AG09319 (cell line): ENCODE results near the gene SYS1.
A peak's percentile ranks its signal among the peaks of the same experiment; 100 is the strongest.

Experiments
- DNase-seq: peaks from one replicate; pipeline ENCODE4 v3.0.0-alpha.2; 2010; ENCODE audit warnings: low read depth; ENCODE audit errors: extremely low read depth
- TF ChIP-seq, protein P1 (sequence below): IDR thresholded peaks from 2 replicates; pipeline ENCODE4 v1.5.1; 2011; ENCODE audit warnings: low read depth, mild to moderate bottlenecking, inconsistent platforms, low read length, moderate library complexity

Gene SYS1

DNA sequence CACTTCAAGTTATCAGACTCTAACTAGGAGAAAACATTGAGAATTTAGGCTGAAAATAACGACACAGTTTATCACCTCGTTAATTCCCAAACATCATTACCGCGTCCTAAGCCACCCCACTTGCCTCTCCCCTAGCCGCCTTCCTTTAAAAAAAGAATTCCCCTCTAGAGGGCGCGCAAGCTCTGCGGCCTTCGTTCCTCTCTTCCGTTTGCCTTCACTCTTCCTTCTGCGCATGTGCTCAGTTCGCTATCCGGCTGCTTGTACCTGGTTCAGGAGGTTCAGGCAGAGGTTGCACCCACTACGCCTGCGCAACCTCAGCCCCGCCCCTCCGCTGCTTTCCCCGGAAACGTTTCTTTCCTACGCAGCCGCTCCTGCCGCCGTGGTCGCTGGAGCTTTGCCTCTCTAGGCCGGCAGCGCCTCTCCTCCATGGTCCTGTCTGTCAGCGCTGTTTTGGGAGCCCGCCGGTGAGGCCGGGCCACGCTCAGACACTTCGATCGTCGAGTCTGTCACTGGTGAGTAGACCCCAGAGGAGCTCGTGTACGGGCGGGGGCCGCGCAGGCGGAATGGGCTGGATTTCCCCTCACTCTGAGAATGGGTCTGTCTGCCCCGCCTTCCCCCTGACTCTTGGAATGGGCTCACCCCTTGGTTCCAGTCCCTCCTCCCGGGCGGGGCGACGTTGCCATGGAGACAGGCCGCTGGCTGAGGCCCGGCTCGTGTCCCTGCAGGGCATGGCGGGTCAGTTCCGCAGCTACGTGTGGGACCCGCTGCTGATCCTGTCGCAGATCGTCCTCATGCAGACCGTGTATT, at the start of gene SYS1:
SYS1 (plus strand) TSS at position 353 of the 807 bp plus-strand sequence; CDS start at position 729, 376 bp downstream.
- TF ChIP-seq, protein P1, sequence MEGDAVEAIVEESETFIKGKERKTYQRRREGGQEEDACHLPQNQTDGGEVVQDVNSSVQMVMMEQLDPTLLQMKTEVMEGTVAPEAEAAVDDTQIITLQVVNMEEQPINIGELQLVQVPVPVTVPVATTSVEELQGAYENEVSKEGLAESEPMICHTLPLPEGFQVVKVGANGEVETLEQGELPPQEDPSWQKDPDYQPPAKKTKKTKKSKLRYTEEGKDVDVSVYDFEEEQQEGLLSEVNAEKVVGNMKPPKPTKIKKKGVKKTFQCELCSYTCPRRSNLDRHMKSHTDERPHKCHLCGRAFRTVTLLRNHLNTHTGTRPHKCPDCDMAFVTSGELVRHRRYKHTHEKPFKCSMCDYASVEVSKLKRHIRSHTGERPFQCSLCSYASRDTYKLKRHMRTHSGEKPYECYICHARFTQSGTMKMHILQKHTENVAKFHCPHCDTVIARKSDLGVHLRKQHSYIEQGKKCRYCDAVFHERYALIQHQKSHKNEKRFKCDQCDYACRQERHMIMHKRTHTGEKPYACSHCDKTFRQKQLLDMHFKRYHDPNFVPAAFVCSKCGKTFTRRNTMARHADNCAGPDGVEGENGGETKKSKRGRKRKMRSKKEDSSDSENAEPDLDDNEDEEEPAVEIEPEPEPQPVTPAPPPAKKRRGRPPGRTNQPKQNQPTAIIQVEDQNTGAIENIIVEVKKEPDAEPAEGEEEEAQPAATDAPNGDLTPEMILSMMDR = peak; percentile 83
- DNase-seq = peak; percentile 97

DNA sequence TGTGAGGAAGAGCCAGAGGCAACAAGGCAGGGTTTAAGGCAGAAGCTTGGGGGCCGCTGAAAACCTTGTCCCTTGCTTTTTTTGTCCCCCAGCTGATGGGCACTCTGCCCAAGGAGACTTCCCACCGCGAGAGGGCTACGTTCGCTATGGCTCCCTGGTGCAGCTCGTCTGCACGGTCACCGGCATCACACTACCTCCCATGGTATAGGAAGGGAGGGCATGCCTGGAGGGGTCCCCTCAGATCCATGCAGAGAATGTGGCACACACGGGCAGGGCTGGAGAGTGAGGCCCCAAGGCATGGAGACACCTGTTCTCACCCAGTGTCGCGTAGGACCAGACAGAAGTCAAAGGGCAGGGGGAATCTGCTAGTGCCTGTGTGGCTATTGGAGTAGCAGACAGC, 49.0 kb upstream of the SYS1 start:
- no peak for DNase-seq
- TF ChIP-seq, protein P1 = no peak

DNA sequence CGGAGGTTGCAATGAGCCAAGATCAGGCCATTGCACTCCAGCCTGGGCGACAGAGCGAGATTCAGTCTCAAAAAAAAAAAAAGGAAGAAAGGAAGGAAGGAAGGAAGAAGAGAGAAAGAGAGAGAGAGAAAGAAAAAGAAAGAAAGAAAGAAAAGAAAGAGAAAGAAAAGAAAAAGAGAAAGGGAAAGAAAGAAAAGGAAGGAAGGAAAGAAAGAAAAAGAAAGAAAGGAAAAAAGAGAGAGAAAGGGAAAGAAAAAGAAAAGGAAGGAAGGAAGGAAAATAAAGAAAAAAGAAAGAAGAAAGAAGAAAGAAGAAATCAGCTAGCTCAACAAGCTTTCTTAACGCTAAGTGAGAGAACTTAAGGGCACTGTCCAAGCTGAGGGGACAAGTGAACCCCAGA, 47.3 kb upstream of the SYS1 start:
- TF ChIP-seq, protein P1 = no peak
- DNase-seq = no peak

DNA sequence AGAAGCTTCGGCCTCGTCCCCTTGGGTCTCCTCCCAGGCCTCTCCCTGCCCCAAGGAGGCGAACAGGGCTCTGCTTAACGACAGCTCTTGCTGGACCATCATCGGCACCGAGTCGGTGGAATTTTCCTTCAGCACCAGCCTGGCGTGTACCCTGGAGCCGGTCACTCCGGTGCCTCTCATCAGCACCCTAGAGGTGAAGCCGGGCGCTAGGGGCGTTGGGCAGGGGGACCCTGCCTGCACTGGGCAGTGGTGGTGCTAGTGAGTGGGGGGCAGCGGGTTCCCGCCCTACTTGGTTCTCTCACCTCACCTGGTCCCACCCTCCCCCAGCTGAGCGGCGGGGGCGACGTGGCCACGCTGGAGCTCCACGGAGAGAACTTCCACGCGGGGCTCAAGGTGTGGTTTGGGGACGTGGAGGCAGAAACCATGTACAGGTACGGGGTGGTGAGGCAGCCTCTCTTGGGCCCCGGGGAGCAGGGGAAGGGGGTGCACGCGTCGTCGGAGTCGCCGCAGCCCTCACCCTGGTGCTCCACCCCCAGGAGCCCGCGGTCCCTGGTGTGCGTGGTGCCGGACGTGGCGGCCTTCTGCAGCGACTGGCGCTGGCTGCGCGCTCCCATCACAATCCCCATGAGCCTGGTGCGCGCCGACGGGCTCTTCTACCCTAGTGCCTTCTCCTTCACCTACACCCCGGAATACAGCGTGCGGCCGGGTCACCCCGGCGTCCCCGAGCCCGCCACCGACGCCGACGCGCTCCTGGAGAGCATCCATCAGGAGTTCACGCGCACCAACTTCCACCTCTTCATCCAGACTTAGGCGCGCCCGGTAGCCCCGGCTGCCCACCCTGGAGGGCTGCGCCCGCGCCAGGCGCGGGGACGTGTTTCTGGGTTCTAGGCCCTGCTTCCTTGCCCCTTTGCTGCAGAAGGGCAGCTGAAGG, 46.5 kb upstream of the SYS1 start:
- TF ChIP-seq, protein P1 = no peak
- no peak for DNase-seq

DNA sequence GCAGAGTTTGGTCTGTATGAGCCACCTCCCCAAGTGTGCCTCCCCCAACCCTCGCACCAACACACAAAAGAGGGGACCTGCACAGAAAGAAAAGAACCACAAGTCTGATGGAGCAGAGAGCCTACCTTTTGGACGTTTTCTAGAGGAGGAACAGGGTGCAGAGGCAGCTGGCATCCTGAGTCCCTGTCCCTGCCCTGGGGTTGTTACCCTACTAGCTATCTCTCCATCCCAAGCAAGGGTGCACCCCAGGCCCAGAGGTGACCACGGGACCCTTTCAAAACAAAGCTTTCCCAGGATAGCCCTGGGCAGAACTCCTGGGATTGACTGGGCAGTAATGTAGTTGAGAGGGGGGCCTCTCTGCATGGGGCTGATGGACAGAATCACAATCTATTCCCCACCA, 45.1 kb upstream of the SYS1 start:
- DNase-seq = no peak
- TF ChIP-seq, protein P1 = no peak

DNA sequence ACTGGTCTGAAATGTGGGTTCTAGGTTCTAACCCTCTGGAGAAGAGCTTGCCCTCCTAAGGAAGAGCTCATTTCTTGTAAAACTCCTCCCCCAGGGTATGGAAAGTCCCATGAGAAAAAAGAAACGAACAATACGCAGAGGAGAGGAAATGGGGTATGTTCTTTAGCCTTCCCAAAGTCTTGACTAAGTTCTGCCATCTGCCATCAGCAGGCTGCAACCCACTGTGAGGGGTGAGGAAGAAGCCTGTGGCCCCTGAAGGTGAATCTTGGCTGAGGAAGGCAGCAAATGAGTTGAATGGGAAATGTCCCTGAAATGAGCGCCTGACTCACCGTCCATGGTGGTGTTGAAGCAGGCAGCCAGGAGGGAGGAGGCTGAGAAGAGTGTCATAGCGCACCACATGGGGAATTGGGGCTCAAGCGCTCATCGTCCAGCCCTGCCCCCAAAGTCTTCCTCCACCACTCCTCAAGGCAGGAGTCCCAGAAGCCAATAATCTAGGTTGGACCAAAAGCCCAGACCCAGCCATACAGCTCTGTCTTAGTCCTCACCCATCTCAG, 44.5 kb upstream of the SYS1 start:
- DNase-seq = no peak
- TF ChIP-seq, protein P1 = no peak
